HFFc6 (cell line): Measurements from ENCODE around the gene G2E3. TPM values are rescaled to one million over a fixed set of nuclear protein-coding genes. Genes with fewer than 3 reads are reported as not detected.
A peak's percentile ranks its signal among the peaks of the same experiment; 100 is the strongest.

Source experiments
- DNase-seq: peaks from one replicate; pipeline ENCODE4 v3.0.0-alpha.2; 2018
- H3K27ac Mint-ChIP-seq: 2 replicates; pipeline ENCODE4 v1.8.0; 2020; ENCODE audit warnings: mild to moderate bottlenecking, mixed read lengths
- H3K27me3 Mint-ChIP-seq: 2 replicates; pipeline ENCODE4 v1.8.0; 2021; ENCODE audit warnings: mild to moderate bottlenecking, moderate library complexity, mixed read lengths; ENCODE audit not compliant: insufficient read depth
- H3K36me3 Mint-ChIP-seq: 2 replicates; pipeline ENCODE4 v1.8.0; 2021; ENCODE audit warnings: low read depth, mixed read lengths
- H3K4me1 Mint-ChIP-seq: 2 replicates; pipeline ENCODE4 v1.8.0; 2020; ENCODE audit warnings: low read depth, mixed read lengths
- H3K4me3 Mint-ChIP-seq: 2 replicates; pipeline ENCODE4 v1.8.0; 2020; ENCODE audit warnings: mild to moderate bottlenecking, moderate library complexity, mixed read lengths
- H3K9me3 Mint-ChIP-seq: 2 replicates; pipeline ENCODE4 v1.8.0; 2020; ENCODE audit warnings: mild to moderate bottlenecking, mixed read lengths
- total RNA-seq, 6 experiments: library from RNA; stranded (reverse); fragmentation: NEBNext Ultra II Directional; extraction: Animal tissue kit (Norgen Biotek cat#: 25700); gene quantifications; 2 replicates in 1 of 6; 3 replicates in 5 of 6; pipeline ENCODE4 v1.2.3, GENCODE V29; 2021
- TF ChIP-seq, protein P1 (sequence below): fragments of 200-600 bp; sonication (generic); IDR thresholded peaks from 2 replicates; pipeline ENCODE4 v1.5.0; 2021; ENCODE audit warnings: antibody characterized with exemption, mild to moderate bottlenecking

Gene G2E3
- total RNA-seq, 6 experiments from 2014 or later, result 26.1 to 34.7 (median 27.3) TPM

DNA sequence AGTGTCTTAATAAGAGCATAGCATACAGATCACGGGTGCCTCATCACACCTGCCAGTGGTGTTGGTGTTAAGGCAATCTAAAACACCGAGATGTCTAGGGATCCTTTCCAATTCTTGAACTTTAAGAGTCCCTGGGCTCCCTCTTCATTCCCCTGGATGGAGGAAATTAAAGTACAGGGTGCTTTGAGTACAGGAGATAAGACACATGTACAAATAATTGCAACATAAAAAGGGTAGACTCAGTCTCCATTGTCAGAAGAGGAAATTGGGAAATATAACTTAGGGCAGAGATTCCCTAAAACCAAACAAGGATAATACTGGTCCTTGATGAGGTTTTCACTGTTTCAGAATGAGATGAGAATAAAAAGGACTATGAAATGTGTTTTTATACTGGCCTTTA is 98.1 kb downstream of the G2E3 start:
- Mint-ChIP-seq H3K4me3 (no peak overlapping the region), H3K27me3 (no peaks in the 10 kb centered on the region), H3K27ac (no peak overlapping the region), H3K9me3 (no peaks in the 10 kb centered on the region), H3K4me1 (no peaks in the 10 kb centered on the region), H3K36me3 (peaks cover 15% of the 10 kb centered on the region)
- no peak for DNase-seq
- TF ChIP-seq, protein P1, sequence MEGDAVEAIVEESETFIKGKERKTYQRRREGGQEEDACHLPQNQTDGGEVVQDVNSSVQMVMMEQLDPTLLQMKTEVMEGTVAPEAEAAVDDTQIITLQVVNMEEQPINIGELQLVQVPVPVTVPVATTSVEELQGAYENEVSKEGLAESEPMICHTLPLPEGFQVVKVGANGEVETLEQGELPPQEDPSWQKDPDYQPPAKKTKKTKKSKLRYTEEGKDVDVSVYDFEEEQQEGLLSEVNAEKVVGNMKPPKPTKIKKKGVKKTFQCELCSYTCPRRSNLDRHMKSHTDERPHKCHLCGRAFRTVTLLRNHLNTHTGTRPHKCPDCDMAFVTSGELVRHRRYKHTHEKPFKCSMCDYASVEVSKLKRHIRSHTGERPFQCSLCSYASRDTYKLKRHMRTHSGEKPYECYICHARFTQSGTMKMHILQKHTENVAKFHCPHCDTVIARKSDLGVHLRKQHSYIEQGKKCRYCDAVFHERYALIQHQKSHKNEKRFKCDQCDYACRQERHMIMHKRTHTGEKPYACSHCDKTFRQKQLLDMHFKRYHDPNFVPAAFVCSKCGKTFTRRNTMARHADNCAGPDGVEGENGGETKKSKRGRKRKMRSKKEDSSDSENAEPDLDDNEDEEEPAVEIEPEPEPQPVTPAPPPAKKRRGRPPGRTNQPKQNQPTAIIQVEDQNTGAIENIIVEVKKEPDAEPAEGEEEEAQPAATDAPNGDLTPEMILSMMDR, result no peak

DNA sequence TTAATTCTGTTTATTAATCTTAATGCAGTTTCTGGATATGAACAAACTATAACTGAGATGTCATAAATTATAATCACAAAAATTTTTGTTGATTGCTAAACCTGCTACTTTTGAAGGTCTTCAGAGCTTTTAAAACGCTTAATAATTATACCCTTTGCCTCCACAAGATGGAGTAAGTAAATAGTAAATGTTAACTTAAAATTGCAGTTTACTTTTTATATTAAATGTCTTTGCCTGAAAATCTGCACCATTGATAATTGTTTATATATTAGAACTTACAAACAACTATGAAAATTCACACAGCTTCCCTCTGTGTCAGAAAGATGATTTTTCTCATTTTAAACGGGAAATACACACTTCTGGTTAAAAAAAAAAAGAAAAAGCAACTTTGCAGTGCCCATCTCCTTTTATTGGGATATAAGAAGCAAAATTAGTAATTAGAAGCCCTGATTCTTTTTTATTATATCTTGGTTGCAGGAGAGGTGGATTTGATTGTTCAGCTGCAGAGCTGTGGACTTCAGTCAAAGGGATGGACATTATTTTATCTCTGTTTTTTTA is 98.7 kb downstream of the G2E3 start:
- H3K4me3 Mint-ChIP-seq, result no peak overlapping the region
- TF ChIP-seq, protein P1, result peak; percentile 71
- no peaks in the 10 kb centered on the region for H3K4me1 Mint-ChIP-seq
- H3K9me3 Mint-ChIP-seq, result no peaks in the 10 kb centered on the region
- DNase-seq, result no peak
- no peaks in the 10 kb centered on the region for H3K27me3 Mint-ChIP-seq
- peaks cover 21% of the 10 kb centered on the region for H3K36me3 Mint-ChIP-seq
- no peak overlapping the region for H3K27ac Mint-ChIP-seq

DNA sequence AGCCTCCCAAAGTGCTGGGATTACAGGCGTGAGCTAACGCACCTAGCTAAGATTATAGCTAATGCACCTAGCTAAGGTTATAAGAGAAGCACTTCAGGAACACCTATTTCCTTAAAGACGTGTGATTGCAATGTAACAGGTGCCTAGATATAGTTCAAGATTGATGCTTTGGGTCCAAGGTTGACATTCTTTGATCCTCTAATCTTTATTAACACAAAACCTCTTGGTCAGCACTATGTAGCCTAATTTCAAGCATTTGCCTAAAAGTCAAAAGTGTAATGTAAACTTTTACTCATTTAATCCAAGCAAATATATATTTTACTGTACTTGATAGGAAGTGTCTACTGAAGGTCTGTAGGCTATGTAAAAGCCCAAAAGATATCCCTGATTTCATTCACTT is 99.7 kb downstream of the G2E3 start:
- peaks cover 21% of the 10 kb centered on the region for H3K36me3 Mint-ChIP-seq
- H3K9me3 Mint-ChIP-seq, result no peaks in the 10 kb centered on the region
- TF ChIP-seq, protein P1, result no peak
- DNase-seq, result no peak
- no peaks in the 10 kb centered on the region for H3K27me3 Mint-ChIP-seq
- H3K4me1 Mint-ChIP-seq, result no peaks in the 10 kb centered on the region
- H3K4me3 Mint-ChIP-seq, result no peak overlapping the region
- no peak overlapping the region for H3K27ac Mint-ChIP-seq

DNA sequence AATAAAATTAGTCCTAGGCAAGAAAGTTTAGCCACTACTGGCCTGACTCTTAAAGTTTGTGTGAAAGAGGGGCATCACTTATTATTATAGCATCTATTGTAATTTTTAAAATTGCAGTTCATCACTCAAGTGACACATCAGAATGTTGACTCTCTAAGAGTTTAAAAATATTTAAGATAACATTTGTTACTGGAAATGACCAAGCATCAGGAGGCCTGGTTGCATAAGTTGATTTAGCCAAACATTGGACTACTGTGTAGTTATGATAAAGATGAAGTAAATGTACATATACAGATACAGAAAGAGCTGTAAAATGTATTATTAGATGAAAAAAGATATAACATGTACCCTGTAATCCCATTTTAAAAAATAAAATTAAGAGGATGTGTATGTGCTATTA is 110.6 kb downstream of the G2E3 start:
- DNase-seq, result no peak

More for the DNA sequence above, 110.6 kb downstream of the G2E3 start:
- Mint-ChIP-seq H3K4me3 (no peak overlapping the region), H3K4me1 (no peaks in the 10 kb centered on the region), H3K27me3 (peaks cover 3% of the 10 kb centered on the region; the same call in 1 of the 2 replicates), H3K27ac (no peak overlapping the region), H3K36me3 (peaks cover 32% of the 10 kb centered on the region), H3K9me3 (peaks cover 8% of the 10 kb centered on the region)
- TF ChIP-seq, protein P1, result no peak

Other genes with a start within 250 kb of the G2E3 start
- 100 to 1,000 TPM; 105 to 126 (median 113) TPM for gene SCFD1, start 63.2 kb downstream of the G2E3 start, total RNA-seq